Kidney epithelial cell (primary cell): Measurements from ENCODE around the gene SHB. TPM values are rescaled to one million over a fixed set of nuclear protein-coding genes. Genes with fewer than 3 reads are reported as not detected.
A peak's percentile ranks its signal among the peaks of the same experiment; 100 is the strongest.

Experiments
- DNase-seq: peaks from one replicate; pipeline ENCODE4 v3.0.0-alpha.2; 2010; ENCODE audit warnings: low read depth
- H3K27me3 ChIP-seq: 2 replicates; pipeline ENCODE4 v1.6.0; 2011; ENCODE audit warnings: low read length; ENCODE audit not compliant: control insufficient read depth, insufficient read depth
- H3K36me3 ChIP-seq: 2 replicates; pipeline ENCODE4 v1.5.1; 2011; ENCODE audit warnings: low read length; ENCODE audit not compliant: control insufficient read depth, insufficient read depth
- H3K4me3 ChIP-seq: 2 replicates; pipeline ENCODE4 v1.5.1; 2011; ENCODE audit warnings: low read depth, mild to moderate bottlenecking, control low read depth, low read length
- CTCF ChIP-seq: IDR thresholded peaks from 2 replicates; pipeline ENCODE4 v1.5.1; 2011; ENCODE audit warnings: mild to moderate bottlenecking, moderate library complexity, low read length, control low read depth, inconsistent platforms; ENCODE audit not compliant: insufficient read depth, poor library complexity, severe bottlenecking
- total RNA-seq: library from RNA; depleted of rRNA; stranded (reverse); fragments of >200 nt; gene quantifications from 2 replicates; pipeline ENCODE4 v1.2.3, GENCODE V29; 2015

SHB gene
- total RNA-seq, 1 donor from 2014 or later, result 39.1 TPM

- no peaks in the 10 kb centered on the region for H3K36me3 ChIP-seq
- no peaks in the 10 kb centered on the region for H3K27me3 ChIP-seq
- DNase-seq, result no peak
- no peak for TF ChIP-seq CTCF
- no peak overlapping the region for H3K4me3 ChIP-seq
Observed at GRCh38 chr9:38033941-38034340, 35.1 kb downstream of the SHB start.

GRCh38 chr9:38032266-38033110, 36.5 kb downstream of the SHB start:
- DNase-seq, result no peak
- Histone ChIP-seq H3K4me3 (no peak overlapping the region), H3K27me3 (no peaks in the 10 kb centered on the region), H3K36me3 (no peaks in the 10 kb centered on the region)
- TF ChIP-seq CTCF, result no peak

GRCh38 chr9:38031594-38031993, 37.4 kb downstream of the SHB start:
- DNase-seq, result no peak
- no peak overlapping the region for H3K4me3 ChIP-seq
- no peaks in the 10 kb centered on the region for H3K36me3 ChIP-seq

GRCh38 chr9:38030658-38031057, 38.4 kb downstream of the SHB start:
- Histone ChIP-seq H3K36me3 (no peaks in the 10 kb centered on the region), H3K4me3 (no peak overlapping the region), H3K27me3 (no peaks in the 10 kb centered on the region)
- peak; percentile 23 for TF ChIP-seq CTCF
- no peak for DNase-seq

More at GRCh38 chr9:38031594-38031993, 37.4 kb downstream of the SHB start:
- no peak for TF ChIP-seq CTCF
- no peaks in the 10 kb centered on the region for H3K27me3 ChIP-seq

GRCh38 chr9:38029915-38030638, 39.0 kb downstream of the SHB start:
- DNase-seq, result no peak
- Histone ChIP-seq H3K27me3 (no peaks in the 10 kb centered on the region), H3K4me3 (no peak overlapping the region), H3K36me3 (no peaks in the 10 kb centered on the region)
- TF ChIP-seq CTCF, result no peak
